ENCODE data around the gene ATP5PO. TPM values are rescaled to one million over a fixed set of nuclear protein-coding genes. Genes with fewer than 3 reads are reported as not detected.
A peak's percentile ranks its signal among the peaks of the same experiment; 100 is the strongest.

Gene ATP5PO
- total and polyA plus RNA-seq, 8 donors = 94.7 to 603 (median 358) TPM

DNA sequence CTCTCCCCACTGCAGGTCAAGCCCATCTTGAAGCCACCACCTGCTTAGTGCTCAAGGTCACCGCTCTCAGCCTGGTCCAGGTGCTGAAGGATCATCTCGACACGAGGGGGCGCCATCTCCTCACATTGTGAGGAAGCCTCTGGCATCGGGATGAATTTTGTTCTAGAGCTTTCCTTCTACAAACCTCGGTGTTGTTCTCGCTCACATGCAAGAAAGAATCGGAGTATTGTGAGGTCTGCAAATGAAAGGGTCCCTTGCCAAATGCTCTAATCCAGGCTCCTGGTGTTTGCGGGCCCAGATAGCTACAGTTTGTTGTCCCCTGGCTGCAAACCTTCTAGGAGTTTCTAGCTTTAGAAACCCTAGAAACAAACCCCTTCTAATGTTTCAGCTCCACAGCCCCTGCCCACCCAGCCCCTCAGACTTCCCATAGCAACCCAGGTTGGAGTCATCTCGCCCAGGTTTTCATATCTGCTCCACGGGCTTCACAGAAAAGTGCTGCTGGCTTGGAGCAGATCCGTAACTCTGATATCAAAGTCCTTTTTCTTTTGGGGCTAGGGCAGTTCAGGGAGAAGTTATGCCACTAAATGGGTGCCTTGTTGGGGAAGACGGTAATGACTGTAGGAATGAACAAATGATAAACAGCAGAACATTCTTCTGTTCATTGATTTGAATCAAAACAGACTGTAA lies 8.6 kb upstream of the ATP5PO start:
- 12 to 17% (median 16%) methylated on average over 11 to 13 of the region's 13 CpGs for WGBS, 5 donors
- DNase-seq = peak; percentile 94 to 95
- Histone ChIP-seq H3K9me3 (no peaks in the 10 kb centered on the region), H3K4me1 (peaks cover 0 to 12% (median 9%) of the 10 kb centered on the region in 4 donors), H3K27me3 (no peaks in the 10 kb centered on the region), H3K36me3 (no peaks in the 10 kb centered on the region), H3K27ac (peak overlapping the region in 1 of 5 donors; percentile 73), H3K4me3 (peak overlapping the region in 1 of 4 donors; percentile 6)
- intact Hi-C loops (cut with DNase I; ENCODE audit: low total_unique reads) = loop anchor here (5.0 kb wide), 2 partner anchors 278 to 423 kb away; no protein-coding TSS in a partner anchor
- TF ChIP-seq POLR2A (IDR thresholded peaks at IDR 0.05) (no peak), EP300 (IDR thresholded peaks at IDR 0.05) (no peak), POLR2AphosphoS5 (IDR thresholded peaks at IDR 0.05) (peak in 1 of 3 donors; percentile 78)
- TF ChIP-seq, protein P1, sequence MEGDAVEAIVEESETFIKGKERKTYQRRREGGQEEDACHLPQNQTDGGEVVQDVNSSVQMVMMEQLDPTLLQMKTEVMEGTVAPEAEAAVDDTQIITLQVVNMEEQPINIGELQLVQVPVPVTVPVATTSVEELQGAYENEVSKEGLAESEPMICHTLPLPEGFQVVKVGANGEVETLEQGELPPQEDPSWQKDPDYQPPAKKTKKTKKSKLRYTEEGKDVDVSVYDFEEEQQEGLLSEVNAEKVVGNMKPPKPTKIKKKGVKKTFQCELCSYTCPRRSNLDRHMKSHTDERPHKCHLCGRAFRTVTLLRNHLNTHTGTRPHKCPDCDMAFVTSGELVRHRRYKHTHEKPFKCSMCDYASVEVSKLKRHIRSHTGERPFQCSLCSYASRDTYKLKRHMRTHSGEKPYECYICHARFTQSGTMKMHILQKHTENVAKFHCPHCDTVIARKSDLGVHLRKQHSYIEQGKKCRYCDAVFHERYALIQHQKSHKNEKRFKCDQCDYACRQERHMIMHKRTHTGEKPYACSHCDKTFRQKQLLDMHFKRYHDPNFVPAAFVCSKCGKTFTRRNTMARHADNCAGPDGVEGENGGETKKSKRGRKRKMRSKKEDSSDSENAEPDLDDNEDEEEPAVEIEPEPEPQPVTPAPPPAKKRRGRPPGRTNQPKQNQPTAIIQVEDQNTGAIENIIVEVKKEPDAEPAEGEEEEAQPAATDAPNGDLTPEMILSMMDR (IDR thresholded peaks at IDR 0.05) = peak in 5 of 7 experiments; percentile 78 to 95 (median 92)

DNA sequence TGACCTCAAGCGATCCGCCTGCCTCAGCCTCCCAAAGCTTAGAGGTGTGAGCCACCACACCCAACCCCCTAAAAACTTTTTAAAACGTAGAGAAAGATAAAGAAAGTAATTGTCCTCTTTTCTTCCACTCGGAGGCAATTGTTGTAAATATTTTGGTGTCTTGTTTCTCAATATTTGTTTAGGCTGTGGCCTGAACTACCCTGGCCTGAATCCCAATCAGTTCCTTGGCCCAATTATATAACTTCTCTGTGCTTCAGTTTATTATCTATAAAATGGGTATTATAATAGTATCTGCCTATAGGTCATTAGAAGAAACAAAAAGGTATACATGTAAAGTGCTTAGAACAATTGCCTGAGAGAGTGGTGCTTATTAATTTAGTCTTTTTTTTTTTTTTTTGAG lies 1.8 kb upstream of the ATP5PO start:
- TF ChIP-seq POLR2AphosphoS5 (IDR thresholded peaks at IDR 0.05) (no peak), POLR2A (IDR thresholded peaks at IDR 0.05) (no peak), EP300 (IDR thresholded peaks at IDR 0.05) (no peak)
- TF ChIP-seq, protein P1 (IDR thresholded peaks at IDR 0.05) = no peak
- peaks cover 2 to 13% (median 6%) of the 10 kb centered on the region in 4 donors for H3K36me3 ChIP-seq
- WGBS, 5 donors = 50 to 77% (median 68%) methylated on average over 4 of the region's 4 CpGs
- H3K4me1 ChIP-seq = peaks cover 13 to 33% (median 23%) of the 10 kb centered on the region in 4 donors
- H3K27ac ChIP-seq = no peak overlapping the region
- no peak overlapping the region for H3K4me3 ChIP-seq
- no peaks in the 10 kb centered on the region for H3K27me3 ChIP-seq
- no peaks in the 10 kb centered on the region for H3K9me3 ChIP-seq
- intact Hi-C loops (cut with DNase I; ENCODE audit: low total_unique reads) = no loop called here
- no peak for DNase-seq

GRCh38 chr21:33916200-33916567 lies 580 bp upstream of the ATP5PO start:
- no peak for DNase-seq
- no peaks in the 10 kb centered on the region for H3K27me3 ChIP-seq
- H3K9me3 ChIP-seq = no peaks in the 10 kb centered on the region
- intact Hi-C loops (cut with DNase I; ENCODE audit: low total_unique reads) = no loop called here
- peak overlapping the region; percentile 7 to 95 (median 90) for H3K27ac ChIP-seq
- peaks cover 6 to 26% (median 17%) of the 10 kb centered on the region in 4 donors for H3K36me3 ChIP-seq
- 53 to 59% (median 56%) methylated on average over 5 of the region's 5 CpGs for WGBS, 5 donors
- no peak for TF ChIP-seq EP300 (IDR thresholded peaks at IDR 0.05)
- TF ChIP-seq, protein P1 (IDR thresholded peaks at IDR 0.05) = peak in 1 of 7 experiments; percentile 2
- peak overlapping the region; percentile 75 to 88 (median 80) for H3K4me3 ChIP-seq
- H3K4me1 ChIP-seq = peaks cover 13 to 45% (median 25%) of the 10 kb centered on the region in 4 donors

GRCh38 chr21:33914188-33914587 lies 1.4 kb downstream of the ATP5PO start:
- intact Hi-C loops (cut with DNase I; ENCODE audit: low total_unique reads) = no loop called here
- H3K27me3 ChIP-seq = no peaks in the 10 kb centered on the region
- 28 to 50% (median 45%) methylated on average over 5 of the region's 5 CpGs for WGBS, 5 donors
- DNase-seq = peak in 1 of 2 donors; percentile 75
- peak overlapping the region in 3 of 4 donors; percentile 75 to 88 (median 75) for H3K4me3 ChIP-seq
- TF ChIP-seq EP300 (IDR thresholded peaks at IDR 0.05) = no peak
- TF ChIP-seq POLR2AphosphoS5 (IDR thresholded peaks at IDR 0.05) = peak in 2 of 3 donors; percentile 38 to 58
- TF ChIP-seq, protein P1 (IDR thresholded peaks at IDR 0.05) = no peak
- no peaks in the 10 kb centered on the region for H3K9me3 ChIP-seq
- peak overlapping the region in 4 of 5 donors; percentile 85 to 95 (median 92) for H3K27ac ChIP-seq
- peaks cover 13 to 50% (median 25%) of the 10 kb centered on the region in 4 donors for H3K4me1 ChIP-seq
- H3K36me3 ChIP-seq = peaks cover 24 to 46% (median 37%) of the 10 kb centered on the region in 4 donors
